Measurements from ENCODE around the gene FARSB. TPM values are rescaled to one million over a fixed set of nuclear protein-coding genes. Genes with fewer than 3 reads are reported as not detected.

Gene FARSB
- total RNA-seq, 2 donors from 2014 or later: 11.9 to 16.2 TPM

DNA sequence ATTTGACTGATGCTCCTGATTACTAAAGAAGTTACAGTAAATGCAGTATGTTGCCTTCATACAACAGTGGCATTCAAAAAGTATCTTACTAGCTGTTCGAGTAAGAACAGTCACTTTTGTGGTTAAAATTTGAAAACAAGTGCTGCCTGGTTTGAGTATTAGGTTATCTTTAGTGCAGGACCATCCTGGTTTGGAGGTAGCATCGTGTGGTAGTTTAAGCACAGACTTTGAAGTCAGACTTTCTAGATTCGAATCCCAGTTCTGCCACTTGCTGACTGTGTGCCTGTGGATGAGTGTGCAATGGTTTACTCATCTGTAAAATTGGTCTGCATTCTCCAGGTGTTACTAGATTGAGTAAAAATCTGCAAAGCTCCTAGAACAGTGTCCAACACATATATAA, 134.8 kb downstream of the FARSB start:
- Histone ChIP-seq H3K36me3 (no peaks in the 10 kb centered on the region), H3K4me3 (no peak overlapping the region), H3K4me1 (replicated peaks) (no peaks in the 10 kb centered on the region), H3K27me3 (replicated peaks; ENCODE audit: insufficient read depth) (no peaks in the 10 kb centered on the region), H3K9me3 (no peaks in the 10 kb centered on the region), H3K27ac (no peak overlapping the region)
- DNase-seq (ENCODE audit: low spot score): no peak
- WGBS: 90% methylated on average over 3 of the region's 3 CpGs
- TF ChIP-seq POLR2AphosphoS5 (IDR thresholded peaks at IDR 0.05) (no peak), POLR2A (IDR thresholded peaks at IDR 0.05) (no peak)
- TF ChIP-seq, protein P1, sequence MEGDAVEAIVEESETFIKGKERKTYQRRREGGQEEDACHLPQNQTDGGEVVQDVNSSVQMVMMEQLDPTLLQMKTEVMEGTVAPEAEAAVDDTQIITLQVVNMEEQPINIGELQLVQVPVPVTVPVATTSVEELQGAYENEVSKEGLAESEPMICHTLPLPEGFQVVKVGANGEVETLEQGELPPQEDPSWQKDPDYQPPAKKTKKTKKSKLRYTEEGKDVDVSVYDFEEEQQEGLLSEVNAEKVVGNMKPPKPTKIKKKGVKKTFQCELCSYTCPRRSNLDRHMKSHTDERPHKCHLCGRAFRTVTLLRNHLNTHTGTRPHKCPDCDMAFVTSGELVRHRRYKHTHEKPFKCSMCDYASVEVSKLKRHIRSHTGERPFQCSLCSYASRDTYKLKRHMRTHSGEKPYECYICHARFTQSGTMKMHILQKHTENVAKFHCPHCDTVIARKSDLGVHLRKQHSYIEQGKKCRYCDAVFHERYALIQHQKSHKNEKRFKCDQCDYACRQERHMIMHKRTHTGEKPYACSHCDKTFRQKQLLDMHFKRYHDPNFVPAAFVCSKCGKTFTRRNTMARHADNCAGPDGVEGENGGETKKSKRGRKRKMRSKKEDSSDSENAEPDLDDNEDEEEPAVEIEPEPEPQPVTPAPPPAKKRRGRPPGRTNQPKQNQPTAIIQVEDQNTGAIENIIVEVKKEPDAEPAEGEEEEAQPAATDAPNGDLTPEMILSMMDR (IDR thresholded peaks at IDR 0.05): no peak
- intact Hi-C loops (cut with DNase I): no loop called here

Other genes starting within 250 kb of the FARSB start
- gene SGPP2, start 231.5 kb downstream of the FARSB start, total RNA-seq: 1 to 10 TPM; 3.3 to 3.7 TPM
- gene MOGAT1, start 15.6 kb upstream of the FARSB start, total RNA-seq: not detected
- 100 to 1,000 TPM in 1 of 2 donors, 10 to 100 TPM in 1; 77.1 to 124 TPM for gene ACSL3, start 204.9 kb upstream of the FARSB start, total RNA-seq

Measured in prostate gland (tissue), 2 donors.